Stimulated activated CD4-positive, alpha-beta T cell treated with anti-CD3 and anti-CD28 coated beads, Interleukin-12 subunit alpha, Interleukin-12 subunit beta, amount 100 ng/mL, for 4 hours (primary cell): ENCODE measurements around the gene ZDHHC8.

Experiments used
- DNase-seq: peaks from one replicate; pipeline ENCODE4 v3.0.0-alpha.2; 2020

Gene ZDHHC8

GRCh38 chr22:20130731-20131596, 640 bp upstream of the ZDHHC8 start:
- peak; percentile 85 for DNase-seq

GRCh38 chr22:20131859-20132685, 468 bp downstream of the ZDHHC8 start:
- no peak for DNase-seq

GRCh38 chr22:20132686-20133246, 1.2 kb downstream of the ZDHHC8 start:
- DNase-seq: no peak

GRCh38 chr22:20133930-20134549, 2.4 kb downstream of the ZDHHC8 start:
- no peak for DNase-seq

GRCh38 chr22:20135265-20135664, 3.7 kb downstream of the ZDHHC8 start:
- no peak for DNase-seq

GRCh38 chr22:20135806-20136602, 4.4 kb downstream of the ZDHHC8 start:
- DNase-seq: no peak

GRCh38 chr22:20136603-20136873, 4.9 kb downstream of the ZDHHC8 start:
- DNase-seq: no peak

- DNase-seq: no peak
Observed at GRCh38 chr22:20137113-20137512, 5.5 kb downstream of the ZDHHC8 start.

GRCh38 chr22:20137671-20138416, 6.2 kb downstream of the ZDHHC8 start:
- no peak for DNase-seq

- DNase-seq: no peak
Observed at GRCh38 chr22:20138417-20138738, 6.8 kb downstream of the ZDHHC8 start.

GRCh38 chr22:20138868-20139267, 7.3 kb downstream of the ZDHHC8 start:
- DNase-seq: no peak

- no peak for DNase-seq
Observed at GRCh38 chr22:20139391-20140106, 7.9 kb downstream of the ZDHHC8 start.

GRCh38 chr22:20140107-20140445, 8.5 kb downstream of the ZDHHC8 start:
- no peak for DNase-seq

GRCh38 chr22:20140521-20140964, 8.9 kb downstream of the ZDHHC8 start:
- no peak for DNase-seq

GRCh38 chr22:20141186-20142077, 9.8 kb downstream of the ZDHHC8 start:
- DNase-seq: no peak

- DNase-seq: no peak
Observed at GRCh38 chr22:20142711-20143621, 11.4 kb downstream of the ZDHHC8 start.

- DNase-seq: no peak
Observed at GRCh38 chr22:20143883-20144665, 12.5 kb downstream of the ZDHHC8 start.

- no peak for DNase-seq
Observed at GRCh38 chr22:20145206-20145831, 13.7 kb downstream of the ZDHHC8 start.
